Neural cell (in vitro differentiated cells): ENCODE results near the gene MUC5B.

Experiments used
- CTCF ChIP-seq: fragments of 450-650 bp; IDR thresholded peaks from 2 replicates; pipeline ENCODE4 v1.5.1; 2014; ENCODE audit warnings: antibody characterized with exemption, mild to moderate bottlenecking, moderate library complexity; ENCODE audit not compliant: poor library complexity, severe bottlenecking
- EZH2 ChIP-seq: fragments of 200-600, 300-800 bp; shearing (Covaris generic), sonication (generic); IDR thresholded peaks from 2 replicates; pipeline ENCODE4 v1.6.1; 2014; ENCODE audit warnings: antibody characterized with exemption, low read length, borderline replicate concordance, mild to moderate bottlenecking; ENCODE audit not compliant: insufficient read depth, poor library complexity, severe bottlenecking
- MXI1 ChIP-seq: fragments of 450-650 bp; conservative IDR thresholded peaks from 2 replicates; pipeline ENCODE4 v1.6.1; 2014; ENCODE audit warnings: antibody characterized with exemption, mild to moderate bottlenecking; ENCODE audit not compliant: poor library complexity, severe bottlenecking
- POLR2AphosphoS5 ChIP-seq: IDR thresholded peaks from 2 replicates; pipeline ENCODE4 v1.6.1; 2012
- REST ChIP-seq: IDR thresholded peaks from 2 replicates; pipeline ENCODE4 v1.6.1; 2012; ENCODE audit warnings: borderline replicate concordance
- SMC3 ChIP-seq: fragments of 450-650 bp; conservative IDR thresholded peaks from 2 replicates; pipeline ENCODE4 v1.6.1; 2014; ENCODE audit warnings: antibody characterized with exemption, mild to moderate bottlenecking, moderate library complexity; ENCODE audit not compliant: poor library complexity
- TAF1 ChIP-seq: IDR thresholded peaks from 2 replicates; pipeline ENCODE4 v1.6.1; 2012; ENCODE audit warnings: low read depth

- TF ChIP-seq CTCF (no peak), POLR2AphosphoS5 (no peak), TAF1 (no peak), EZH2 (no peak), REST (no peak), SMC3 (no peak), MXI1 (no peak)
These were observed 47.6 kb downstream of the MUC5B start for GRCh38 chr11:1270476-1270875.
